SU-DHL-6 (cell line): Measurements from ENCODE around the gene ROR1.

Experiments used
- H2AFZ ChIP-seq: fragments of 200-600 bp; sonication (generic); 2 replicates; pipeline ENCODE4 v1.6.1; 2014; ENCODE audit warnings: low read depth, mild to moderate bottlenecking, moderate library complexity, mixed read lengths, antibody characterized with exemption, low read length; ENCODE audit not compliant: severe bottlenecking
- H3F3A ChIP-seq: fragments of 200-600 bp; shearing (Covaris generic); 2 replicates; pipeline ENCODE4 v1.6.0; 2016; ENCODE audit warnings: antibody characterized with exemption, mild to moderate bottlenecking; ENCODE audit not compliant: insufficient read depth
- H3K27ac ChIP-seq: fragments of 200-600 bp; sonication (generic); 2 replicates; pipeline ENCODE4 v1.5.1; 2016; ENCODE audit warnings: low read depth, mild to moderate bottlenecking, low read length, moderate library complexity, mixed read lengths
- H3K27me3 ChIP-seq: fragments of 200-600 bp; sonication (generic), shearing (Covaris generic); 2 replicates; pipeline ENCODE4 v1.6.0; 2014; ENCODE audit warnings: mild to moderate bottlenecking, low read length
- H3K36me3 ChIP-seq: fragments of 200-600 bp; sonication (generic); 2 replicates; pipeline ENCODE4 v1.6.1; 2014; ENCODE audit warnings: mild to moderate bottlenecking, low read length, mixed read lengths
- H3K4me2 ChIP-seq: fragments of 300-600, 200-600 bp; shearing (Covaris generic), sonication (generic); 2 replicates; pipeline ENCODE4 v1.6.0; 2014; ENCODE audit warnings: low read length, low read depth, mild to moderate bottlenecking; ENCODE audit not compliant: poor library complexity, severe bottlenecking
- H3K4me3 ChIP-seq: fragments of 200-600 bp; sonication (generic); 2 replicates; pipeline ENCODE4 v1.5.1; 2014; ENCODE audit warnings: antibody characterized with exemption, low read length, mild to moderate bottlenecking, mixed read lengths; ENCODE audit not compliant: insufficient read depth, poor library complexity, severe bottlenecking
- H3K79me2 ChIP-seq: fragments of 200-600 bp; sonication (generic); 2 replicates; pipeline ENCODE4 v1.6.1; 2014; ENCODE audit warnings: mild to moderate bottlenecking, low read length, moderate library complexity; ENCODE audit not compliant: insufficient read depth
- H3K9ac ChIP-seq: fragments of 200-600 bp; sonication (generic); 2 replicates; pipeline ENCODE4 v1.7.0; 2014; ENCODE audit warnings: mild to moderate bottlenecking, low read length
- H3K9me2 ChIP-seq: fragments of 200-600 bp; sonication (generic); replicated peaks from 2 replicates; pipeline ENCODE4 v1.6.1; 2014; ENCODE audit warnings: low read length; ENCODE audit not compliant: insufficient read depth
- H3K9me3 ChIP-seq: fragments of 200-600 bp; sonication (generic); 2 replicates; pipeline ENCODE4 v1.6.1; 2014; ENCODE audit warnings: low read length, mixed read lengths; ENCODE audit not compliant: insufficient read depth
- H4K20me1 ChIP-seq: fragments of 200-600 bp; sonication (generic); 2 replicates; pipeline ENCODE4 v1.6.1; 2014; ENCODE audit warnings: low read depth, mild to moderate bottlenecking, antibody characterized with exemption, low read length, moderate library complexity, mixed read lengths
- EZH2phosphoT487 ChIP-seq: fragments of 200-600 bp; sonication (generic), shearing (Covaris generic); conservative IDR thresholded peaks from 2 replicates; pipeline ENCODE4 v1.6.1; 2018; ENCODE audit warnings: mild to moderate bottlenecking, antibody characterized with exemption, low read length, moderate library complexity, mixed read lengths
- TF ChIP-seq, protein P1 (sequence below): fragments of 200-600 bp; sonication (generic); IDR thresholded peaks from one replicate; pipeline ENCODE4 v1.5.1; 2017; ENCODE audit warnings: antibody characterized with exemption, mild to moderate bottlenecking, low read length, moderate library complexity; ENCODE audit not compliant: insufficient read depth, poor library complexity, severe bottlenecking

ROR1 gene

DNA sequence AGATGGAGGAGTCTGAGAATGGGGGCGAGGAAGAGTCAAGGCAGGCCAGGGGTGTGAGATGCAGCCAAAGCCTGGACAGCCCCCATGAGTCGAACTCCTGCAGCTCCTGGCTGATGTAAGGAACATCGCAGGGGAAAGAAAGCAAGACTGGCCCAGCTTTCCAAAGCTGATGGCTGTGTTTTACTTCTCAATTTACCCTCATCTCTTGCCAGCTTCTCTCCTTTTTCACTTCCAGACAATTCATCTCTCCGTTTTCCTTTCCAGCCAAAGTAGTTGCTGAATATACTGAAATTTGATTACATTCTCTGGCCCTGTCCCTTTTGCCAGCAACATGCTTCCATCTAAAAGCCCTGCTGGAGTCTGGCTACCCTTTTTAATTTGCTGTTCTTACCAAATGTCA, 389.6 kb downstream of the ROR1 start:
- Histone ChIP-seq H3K9ac (no peak overlapping the region), H3K36me3 (no peaks in the 10 kb centered on the region), H3K9me2 (no peaks in the 10 kb centered on the region), H3K79me2 (no peaks in the 10 kb centered on the region), H3K27ac (no peak overlapping the region), H3K27me3 (no peaks in the 10 kb centered on the region), H4K20me1 (no peaks in the 10 kb centered on the region), H3K4me2 (no peak overlapping the region), H3K9me3 (no peaks in the 10 kb centered on the region), H2AFZ (no peak overlapping the region), H3K4me3 (no peak overlapping the region), H3F3A (no peaks in the 10 kb centered on the region)
- TF ChIP-seq, protein P1, sequence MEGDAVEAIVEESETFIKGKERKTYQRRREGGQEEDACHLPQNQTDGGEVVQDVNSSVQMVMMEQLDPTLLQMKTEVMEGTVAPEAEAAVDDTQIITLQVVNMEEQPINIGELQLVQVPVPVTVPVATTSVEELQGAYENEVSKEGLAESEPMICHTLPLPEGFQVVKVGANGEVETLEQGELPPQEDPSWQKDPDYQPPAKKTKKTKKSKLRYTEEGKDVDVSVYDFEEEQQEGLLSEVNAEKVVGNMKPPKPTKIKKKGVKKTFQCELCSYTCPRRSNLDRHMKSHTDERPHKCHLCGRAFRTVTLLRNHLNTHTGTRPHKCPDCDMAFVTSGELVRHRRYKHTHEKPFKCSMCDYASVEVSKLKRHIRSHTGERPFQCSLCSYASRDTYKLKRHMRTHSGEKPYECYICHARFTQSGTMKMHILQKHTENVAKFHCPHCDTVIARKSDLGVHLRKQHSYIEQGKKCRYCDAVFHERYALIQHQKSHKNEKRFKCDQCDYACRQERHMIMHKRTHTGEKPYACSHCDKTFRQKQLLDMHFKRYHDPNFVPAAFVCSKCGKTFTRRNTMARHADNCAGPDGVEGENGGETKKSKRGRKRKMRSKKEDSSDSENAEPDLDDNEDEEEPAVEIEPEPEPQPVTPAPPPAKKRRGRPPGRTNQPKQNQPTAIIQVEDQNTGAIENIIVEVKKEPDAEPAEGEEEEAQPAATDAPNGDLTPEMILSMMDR, result no peak
- no peak for TF ChIP-seq EZH2phosphoT487

DNA sequence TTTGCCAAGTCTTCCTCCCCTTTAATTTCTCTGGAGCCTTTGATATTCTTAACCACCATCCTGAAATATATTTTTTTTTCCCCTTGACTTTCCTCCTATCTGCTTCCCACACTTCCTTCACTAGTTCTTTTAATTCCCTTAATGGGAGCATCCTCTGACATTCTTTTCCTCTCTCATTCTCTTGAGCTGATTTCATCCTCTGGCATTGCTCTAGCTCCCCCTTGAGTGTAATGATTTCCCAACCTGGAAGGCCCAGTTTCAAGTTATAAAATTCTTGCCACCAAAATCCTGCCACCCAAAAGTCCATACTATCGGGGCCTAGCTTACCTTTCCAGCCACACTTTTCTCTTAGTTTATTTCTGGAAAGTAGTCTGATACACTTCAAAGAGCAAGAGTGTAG, 390.2 kb downstream of the ROR1 start:
- no peaks in the 10 kb centered on the region for H3K27me3 ChIP-seq
- no peak overlapping the region for H3K9ac ChIP-seq
- H3K4me3 ChIP-seq, result no peak overlapping the region
- no peak overlapping the region for H2AFZ ChIP-seq
- no peak overlapping the region for H3K4me2 ChIP-seq
- H3K9me2 ChIP-seq, result no peaks in the 10 kb centered on the region
- H3F3A ChIP-seq, result no peaks in the 10 kb centered on the region
- no peak overlapping the region for H3K27ac ChIP-seq
- no peaks in the 10 kb centered on the region for H3K36me3 ChIP-seq
- no peak for TF ChIP-seq EZH2phosphoT487
- TF ChIP-seq, protein P1, result no peak
- H3K9me3 ChIP-seq, result no peaks in the 10 kb centered on the region
- H4K20me1 ChIP-seq, result no peaks in the 10 kb centered on the region
- H3K79me2 ChIP-seq, result no peaks in the 10 kb centered on the region

DNA sequence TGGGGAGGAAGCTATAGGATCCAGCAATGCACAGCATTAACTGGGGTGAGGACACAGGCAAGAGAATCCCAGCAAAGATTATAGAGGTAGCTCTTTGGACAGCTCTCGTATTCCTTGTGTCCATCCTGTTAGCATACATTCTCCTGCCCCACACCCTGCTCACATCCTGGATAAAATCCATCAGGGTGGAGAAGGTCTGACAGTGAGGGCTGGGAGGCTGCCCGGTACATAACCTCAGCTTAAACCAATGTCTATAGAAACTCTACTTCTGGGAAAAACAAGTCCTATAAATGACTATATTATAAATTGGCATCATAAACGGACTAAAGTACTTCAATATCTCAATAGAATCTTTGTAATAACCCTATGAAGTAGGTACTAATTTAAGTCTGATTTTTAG, 392.8 kb downstream of the ROR1 start:
- Histone ChIP-seq H3K9me2 (no peaks in the 10 kb centered on the region), H3K36me3 (no peaks in the 10 kb centered on the region), H3K4me2 (no peak overlapping the region), H2AFZ (no peak overlapping the region), H3F3A (no peaks in the 10 kb centered on the region), H3K9ac (no peak overlapping the region), H4K20me1 (no peaks in the 10 kb centered on the region), H3K9me3 (no peaks in the 10 kb centered on the region), H3K27ac (no peak overlapping the region), H3K4me3 (no peak overlapping the region), H3K27me3 (no peaks in the 10 kb centered on the region), H3K79me2 (no peaks in the 10 kb centered on the region)
- no peak for TF ChIP-seq EZH2phosphoT487
- TF ChIP-seq, protein P1, result no peak

DNA sequence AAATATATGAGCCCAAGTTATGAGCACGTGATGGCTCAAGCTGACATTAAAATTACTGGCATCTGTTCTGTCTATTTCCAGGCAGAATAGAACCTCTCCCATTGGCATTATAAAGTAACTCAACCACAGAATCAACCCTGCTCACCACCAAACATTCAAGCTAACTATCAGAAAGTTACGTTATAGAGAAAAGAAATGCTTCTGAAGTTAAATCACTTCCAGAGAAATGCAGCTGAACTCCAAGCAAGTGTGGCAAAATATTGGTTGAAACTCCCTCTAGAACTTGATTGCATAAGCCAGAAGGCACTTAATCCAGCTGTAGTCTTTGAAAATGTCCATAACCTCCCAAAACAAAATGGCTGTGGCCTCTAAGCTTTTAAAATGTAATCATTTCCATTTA, 393.4 kb downstream of the ROR1 start:
- Histone ChIP-seq H3K27me3 (no peaks in the 10 kb centered on the region), H3K79me2 (no peaks in the 10 kb centered on the region), H3K9me3 (no peaks in the 10 kb centered on the region), H3K27ac (no peak overlapping the region), H3K9ac (no peak overlapping the region), H3K4me3 (no peak overlapping the region), H3F3A (no peaks in the 10 kb centered on the region), H2AFZ (no peak overlapping the region), H3K9me2 (no peaks in the 10 kb centered on the region), H3K4me2 (no peak overlapping the region), H4K20me1 (no peaks in the 10 kb centered on the region), H3K36me3 (no peaks in the 10 kb centered on the region)
- no peak for TF ChIP-seq EZH2phosphoT487
- TF ChIP-seq, protein P1, result no peak
